Smooth muscle cell (in vitro differentiated cells): Measurements from ENCODE around the gene PRR27. TPM values are rescaled to one million over a fixed set of nuclear protein-coding genes. Genes with fewer than 3 reads are reported as not detected.

ENCODE experiments used
- DNase-seq: peaks from one replicate; lab custom pipeline; 2025; ENCODE audit not compliant: unreplicated experiment; lab: John Stamatoyannopoulos, UW
- H2AFZ ChIP-seq: fragments of 200-600 bp; sonication (generic); 2 replicates; pipeline ENCODE4 v1.6.0; 2016; ENCODE audit warnings: antibody characterized with exemption, low read depth, mild to moderate bottlenecking
- H3F3A ChIP-seq: fragments of 200-600 bp; sonication (generic); 2 replicates; pipeline ENCODE4 v1.6.0; 2017; ENCODE audit warnings: antibody characterized with exemption, low read depth
- H3K27ac ChIP-seq: fragments of 200-600 bp; sonication (generic); 2 replicates; pipeline ENCODE4 v1.5.1; 2016; ENCODE audit warnings: low read depth, mild to moderate bottlenecking
- H3K27me3 ChIP-seq: fragments of 200-600 bp; sonication (generic); 2 replicates; pipeline ENCODE4 v1.6.1; 2016; ENCODE audit warnings: low read depth, mild to moderate bottlenecking
- H3K36me3 ChIP-seq: fragments of 200-600 bp; sonication (generic); 2 replicates; pipeline ENCODE4 v1.5.1; 2016; ENCODE audit warnings: low read depth
- H3K4me1 ChIP-seq: fragments of 200-600 bp; sonication (generic); 2 replicates; pipeline ENCODE4 v1.5.1; 2016; ENCODE audit warnings: low read depth
- H3K4me2 ChIP-seq: fragments of 200-600 bp; sonication (generic); 2 replicates; pipeline ENCODE4 v1.6.0; 2016; ENCODE audit warnings: mild to moderate bottlenecking
- H3K4me3 ChIP-seq: fragments of 200-600 bp; sonication (generic); 2 replicates; pipeline ENCODE4 v1.5.1; 2016; ENCODE audit warnings: mild to moderate bottlenecking
- H3K79me2 ChIP-seq: fragments of 200-600 bp; sonication (generic); 2 replicates; pipeline ENCODE4 v1.6.0; 2016; ENCODE audit warnings: low read depth, mild to moderate bottlenecking
- H3K9ac ChIP-seq: fragments of 200-600 bp; sonication (generic); 2 replicates; pipeline ENCODE4 v1.6.0; 2016; ENCODE audit warnings: low read depth
- H3K9me3 ChIP-seq: fragments of 200-600 bp; sonication (generic); replicated peaks from 2 replicates; pipeline ENCODE4 v1.5.1; 2016; ENCODE audit warnings: low read depth
- H4K20me1 ChIP-seq: fragments of 200-600 bp; sonication (generic); 2 replicates; pipeline ENCODE4 v1.6.0; 2016; ENCODE audit warnings: low read depth
- CTCF ChIP-seq: fragments of 200-600 bp; sonication (generic); IDR thresholded peaks from 2 replicates; pipeline ENCODE4 v1.5.1; 2017; ENCODE audit warnings: borderline replicate concordance, mild to moderate bottlenecking, antibody characterized with exemption; ENCODE audit not compliant: insufficient read depth, poor library complexity, severe bottlenecking
- WGBS: methylation state at CpG from one replicate; pipeline ENCODE4 v1.1.7; 2016; ENCODE audit warnings: low lambda C conversion rate; 5-methylcytosine and 5-hydroxymethylcytosine counted together
- polyA plus RNA-seq: library from polyadenylated mRNA; unstranded; fragments of >200 nt; fragmentation: Nextera tagmentation; extraction: Ambion mirVana; gene quantifications from 2 replicates; pipeline ENCODE4 v1.2.1, GENCODE V29; 2016
- total RNA-seq: library from RNA; depleted of rRNA; stranded (reverse); fragments of >200 nt; gene quantifications from 2 replicates; pipeline ENCODE4 v1.2.3, GENCODE V29; 2014

The PRR27 gene
- total and polyA plus RNA-seq, 2 experiments from 2014 or later, result not detected

- no peak for TF ChIP-seq CTCF
- H3K79me2 ChIP-seq, result no peaks in the 10 kb centered on the region
- H3K9me3 ChIP-seq, result no peaks in the 10 kb centered on the region
- WGBS, result 77% methylated on average over 2 of the region's 2 CpGs
- no peak for DNase-seq
- H4K20me1 ChIP-seq, result no peaks in the 10 kb centered on the region
- H3K4me3 ChIP-seq, result no peak overlapping the region
- H3K36me3 ChIP-seq, result no peaks in the 10 kb centered on the region
- H2AFZ ChIP-seq, result no peak overlapping the region
- H3K4me2 ChIP-seq, result no peak overlapping the region
- no peaks in the 10 kb centered on the region for H3F3A ChIP-seq
- H3K27me3 ChIP-seq, result no peaks in the 10 kb centered on the region
- peaks cover 3% of the 10 kb centered on the region for H3K4me1 ChIP-seq
- H3K9ac ChIP-seq, result no peak overlapping the region
- H3K27ac ChIP-seq, result no peak overlapping the region
Measured at GRCh38 chr4:70179811-70180210, 25.8 kb downstream of the PRR27 start.

- Histone ChIP-seq H3K4me2 (no peak overlapping the region), H2AFZ (peak overlapping the region; percentile 64), H3F3A (no peaks in the 10 kb centered on the region), H3K27me3 (no peaks in the 10 kb centered on the region), H3K79me2 (no peaks in the 10 kb centered on the region), H3K27ac (no peak overlapping the region), H3K9ac (no peak overlapping the region), H3K36me3 (no peaks in the 10 kb centered on the region), H4K20me1 (no peaks in the 10 kb centered on the region), H3K4me3 (no peak overlapping the region), H3K4me1 (peaks cover 3% of the 10 kb centered on the region), H3K9me3 (no peaks in the 10 kb centered on the region)
- DNase-seq, result no peak
- WGBS, result 72% methylated on average over 1 of the region's 1 CpG
- TF ChIP-seq CTCF, result no peak
Measured at GRCh38 chr4:70181864-70182263, 27.8 kb downstream of the PRR27 start.

- Histone ChIP-seq H3K79me2 (no peaks in the 10 kb centered on the region), H3K27me3 (no peaks in the 10 kb centered on the region), H3K4me1 (peaks cover 3% of the 10 kb centered on the region), H3K9ac (no peak overlapping the region), H3K27ac (no peak overlapping the region), H3K9me3 (no peaks in the 10 kb centered on the region), H4K20me1 (no peaks in the 10 kb centered on the region), H3K36me3 (no peaks in the 10 kb centered on the region), H3K4me3 (no peak overlapping the region), H3F3A (no peaks in the 10 kb centered on the region), H3K4me2 (no peak overlapping the region), H2AFZ (peak overlapping the region; percentile 69)
- TF ChIP-seq CTCF, result no peak
- WGBS, result 41% methylated on average over 2 of the region's 2 CpGs
- DNase-seq, result no peak
Measured at GRCh38 chr4:70182517-70183167, 28.6 kb downstream of the PRR27 start.
